Spleen (tissue), 7 donors: Measurements from ENCODE around the gene PTCH1.

Source experiments
- CTCF ChIP-seq, 11 experiments: fragments of 200-600 bp in 7 of 11; fragments of 450-650 bp in 4 of 11; sonication (generic) in 4 of 11; IDR thresholded peaks in 8 of 11; conservative IDR thresholded peaks in 3 of 11; 1 replicate in 7 of 11; 2 replicates in 4 of 11; pipeline versions ENCODE4 v1.4.0 to v1.8.0; 2016 to 2021; ENCODE audit warnings: antibody characterized with exemption in 11 of 11, inconsistent platforms in 4 of 11, mild to moderate bottlenecking in 1 of 11
- POLR2A ChIP-seq, 3 donors: fragments of 450-650 bp; IDR thresholded peaks; one replicate each; pipeline ENCODE4 v1.5.1; 2017; ENCODE audit warnings: antibody characterized with exemption in 3 of 3, mild to moderate bottlenecking in 1 of 3
- POLR2AphosphoS5 ChIP-seq, 3 donors: sonication (generic); formaldehyde crosslinking; IDR thresholded peaks; one replicate each; pipeline ENCODE4 v1.5.1; 2017; ENCODE audit warnings: antibody characterized with exemption in 3 of 3
- donor health status: DM: no; HTN: no; CAD: no; lungs with moderate emphysema.
- donor health status: DM: no; HTN: no; CAD: no.
- donor health status: DM: no; HTN: no; CAD: no.

- no peak for TF ChIP-seq CTCF (IDR thresholded peaks at IDR 0.05 in 8 of 11, conservative IDR thresholded peaks at IDR 0.05 in 3 of 11)
- no peak for TF ChIP-seq POLR2A (IDR thresholded peaks at IDR 0.05)
- no peak for TF ChIP-seq POLR2AphosphoS5 (IDR thresholded peaks at IDR 0.05)
Observed at GRCh38 chr9:95503369-95503768, 13.4 kb downstream of the PTCH1 start.
